Loucy (cell line): ENCODE results near the gene SCN9A.

ENCODE experiments used
- CTCF ChIP-seq: fragments of 200-600 bp; sonication (generic); conservative IDR thresholded peaks from 2 replicates; pipeline ENCODE4 v1.5.1; 2014; ENCODE audit warnings: mild to moderate bottlenecking, antibody characterized with exemption, low read length
- EZH2phosphoT487 ChIP-seq: fragments of 200-600 bp; IDR thresholded peaks from 2 replicates; pipeline ENCODE4 v1.6.1; 2018; ENCODE audit warnings: antibody characterized with exemption, mild to moderate bottlenecking, moderate library complexity, borderline replicate concordance

GRCh38 chr2:166234112-166234846 is 141.5 kb downstream of the SCN9A start:
- TF ChIP-seq CTCF (no peak), EZH2phosphoT487 (no peak)
